Fibroblast of lung (primary cell): ENCODE measurements around the gene RAB10. TPM values are rescaled to one million over a fixed set of nuclear protein-coding genes. Genes with fewer than 3 reads are reported as not detected.
A peak's percentile ranks its signal among the peaks of the same experiment; 100 is the strongest.

ENCODE experiments used
- DNase-seq, 2 donors: peaks; one replicate each; pipeline versions ENCODE4 v3.0.0 to v3.0.0-alpha.2; 2010; ENCODE audit warnings: low read depth in 2 of 2
- H2AFZ ChIP-seq: 2 replicates; pipeline ENCODE4 v1.5.1; 2012; ENCODE audit warnings: low read length, control low read depth, inconsistent platforms
- H3K27ac ChIP-seq: 2 replicates; pipeline ENCODE4 v1.5.1; 2011; ENCODE audit warnings: low read length, control low read depth; ENCODE audit not compliant: insufficient read depth
- H3K27me3 ChIP-seq: 2 replicates; pipeline ENCODE4 v1.5.1; 2011; ENCODE audit warnings: mild to moderate bottlenecking, low read length; ENCODE audit not compliant: control insufficient read depth, insufficient read depth
- H3K36me3 ChIP-seq: 2 replicates; pipeline ENCODE4 v1.5.1; 2011; ENCODE audit warnings: low read length; ENCODE audit not compliant: control insufficient read depth, insufficient read depth
- H3K4me1 ChIP-seq: 2 replicates; pipeline ENCODE4 v1.5.1; 2011; ENCODE audit warnings: low read length; ENCODE audit not compliant: control insufficient read depth, insufficient read depth; ENCODE audit errors: extremely low read depth
- H3K4me2 ChIP-seq: 2 replicates; pipeline ENCODE4 v1.5.1; 2011; ENCODE audit warnings: low read length, control low read depth; ENCODE audit not compliant: insufficient read depth; ENCODE audit errors: extremely low read depth
- H3K4me3 ChIP-seq, 4 experiments: fragments of 200-600 bp in 1 of 4; sonication (generic) in 1 of 4; replicated peaks in 1 of 4; 2 replicates each; pipeline ENCODE4 v1.5.1; 2011 to 2016; ENCODE audit warnings: low read length in 4 of 4, low read depth in 3 of 4, mild to moderate bottlenecking in 3 of 4, control low read depth in 2 of 4, inconsistent platforms in 1 of 4, mixed read lengths in 1 of 4; ENCODE audit not compliant: insufficient read depth in 1 of 4; ENCODE audit errors: control extremely low read depth in 1 of 4
- H3K79me2 ChIP-seq: 2 replicates; pipeline ENCODE4 v1.5.1; 2012; ENCODE audit warnings: mild to moderate bottlenecking, low read length, inconsistent platforms; ENCODE audit not compliant: control insufficient read depth, insufficient read depth
- H3K9ac ChIP-seq: 2 replicates; pipeline ENCODE4 v1.5.1; 2011; ENCODE audit warnings: mild to moderate bottlenecking, low read length, control low read depth; ENCODE audit not compliant: insufficient read depth
- H3K9me3 ChIP-seq: 2 replicates; pipeline ENCODE4 v1.5.1; 2012; ENCODE audit warnings: low read depth, low read length; ENCODE audit not compliant: control insufficient read depth, insufficient read depth
- H4K20me1 ChIP-seq: 2 replicates; pipeline ENCODE4 v1.5.1; 2011; ENCODE audit warnings: low read length; ENCODE audit not compliant: control insufficient read depth, insufficient read depth; ENCODE audit errors: extremely low read depth
- CTCF ChIP-seq, 2 donors: IDR thresholded peaks in 1 of 2; conservative IDR thresholded peaks in 1 of 2; 1 replicate in 1 of 2; 2 replicates in 1 of 2; pipeline ENCODE4 v1.5.1; 2011 to 2012; ENCODE audit warnings: low read length in 2 of 2, control low read depth in 1 of 2, inconsistent platforms in 1 of 2, low read depth in 1 of 2, mild to moderate bottlenecking in 1 of 2
- EZH2 ChIP-seq: IDR thresholded peaks from 2 replicates; pipeline ENCODE4 v1.5.1; 2012; ENCODE audit warnings: low read length, control low read depth, mild to moderate bottlenecking; ENCODE audit errors: missing control alignments
- polyA plus RNA-seq, 2 donors: library from polyadenylated mRNA; depleted of rRNA in 1 of 2; stranded (reverse) in 1 of 2; unstranded in 1 of 2; fragments of >200 nt; gene quantifications; 2 replicates each; pipeline ENCODE4 v1.2.1, GENCODE V29; 2011 to 2012; ENCODE audit warnings: missing spikeins in 1 of 2
- total RNA-seq: library from RNA; depleted of rRNA; stranded (reverse); fragments of >200 nt; gene quantifications from 2 replicates; pipeline ENCODE4 v1.2.1, GENCODE V29; 2014

RAB10 gene
- total and polyA plus RNA-seq, 2 donors (not counting 1 experiment from before 2014, with no cell fraction given): 94.1 to 253 TPM

DNA sequence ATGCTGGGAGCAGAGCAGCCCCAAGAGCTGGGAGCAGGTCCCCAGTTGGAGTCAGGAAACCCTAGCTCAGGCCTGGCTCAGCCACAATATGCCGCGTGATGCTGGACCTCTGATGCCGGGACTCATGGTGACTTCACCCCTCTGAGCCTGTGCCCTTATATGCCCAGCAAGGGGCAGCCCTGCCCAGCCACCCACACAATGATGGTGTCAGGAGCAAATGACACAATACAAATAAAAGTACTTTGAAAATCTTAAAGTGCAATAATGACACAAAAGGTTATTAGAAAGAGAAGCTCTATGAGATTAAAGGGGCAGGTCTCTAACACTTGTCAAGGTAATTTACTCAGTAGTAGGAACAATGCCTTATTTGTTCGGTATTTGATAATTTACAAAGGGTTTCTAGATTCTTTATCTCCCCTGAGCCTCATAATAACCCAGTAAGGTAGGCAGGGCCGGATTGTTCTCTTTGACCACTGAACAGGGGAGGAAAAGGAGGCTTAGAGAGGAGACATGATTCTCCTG is 33.3 kb upstream of the RAB10 start:
- H3K27ac ChIP-seq: no peak overlapping the region
- no peak overlapping the region for H2AFZ ChIP-seq
- no peaks in the 10 kb centered on the region for H3K36me3 ChIP-seq
- DNase-seq: no peak
- no peak overlapping the region for H3K9ac ChIP-seq
- no peaks in the 10 kb centered on the region for H4K20me1 ChIP-seq
- no peaks in the 10 kb centered on the region for H3K9me3 ChIP-seq
- no peak overlapping the region for H3K4me2 ChIP-seq
- TF ChIP-seq CTCF (conservative IDR thresholded peaks at IDR 0.05 in 1 of 2, IDR thresholded peaks at IDR 0.05 in 1 of 2; ENCODE audit: low read depth in 1 of 2, low read length in 2 of 2): no peak
- no peak for TF ChIP-seq EZH2
- no peaks in the 10 kb centered on the region for H3K27me3 ChIP-seq
- H3K79me2 ChIP-seq: no peaks in the 10 kb centered on the region
- peaks cover 6% of the 10 kb centered on the region for H3K4me1 ChIP-seq
- no peak overlapping the region for H3K4me3 ChIP-seq

GRCh38 chr2:26001743-26002351 is 32.0 kb upstream of the RAB10 start:
- TF ChIP-seq CTCF (conservative IDR thresholded peaks at IDR 0.05 in 1 of 2, IDR thresholded peaks at IDR 0.05 in 1 of 2; ENCODE audit: low read depth in 1 of 2, low read length in 2 of 2) (no peak), EZH2 (no peak)

DNA sequence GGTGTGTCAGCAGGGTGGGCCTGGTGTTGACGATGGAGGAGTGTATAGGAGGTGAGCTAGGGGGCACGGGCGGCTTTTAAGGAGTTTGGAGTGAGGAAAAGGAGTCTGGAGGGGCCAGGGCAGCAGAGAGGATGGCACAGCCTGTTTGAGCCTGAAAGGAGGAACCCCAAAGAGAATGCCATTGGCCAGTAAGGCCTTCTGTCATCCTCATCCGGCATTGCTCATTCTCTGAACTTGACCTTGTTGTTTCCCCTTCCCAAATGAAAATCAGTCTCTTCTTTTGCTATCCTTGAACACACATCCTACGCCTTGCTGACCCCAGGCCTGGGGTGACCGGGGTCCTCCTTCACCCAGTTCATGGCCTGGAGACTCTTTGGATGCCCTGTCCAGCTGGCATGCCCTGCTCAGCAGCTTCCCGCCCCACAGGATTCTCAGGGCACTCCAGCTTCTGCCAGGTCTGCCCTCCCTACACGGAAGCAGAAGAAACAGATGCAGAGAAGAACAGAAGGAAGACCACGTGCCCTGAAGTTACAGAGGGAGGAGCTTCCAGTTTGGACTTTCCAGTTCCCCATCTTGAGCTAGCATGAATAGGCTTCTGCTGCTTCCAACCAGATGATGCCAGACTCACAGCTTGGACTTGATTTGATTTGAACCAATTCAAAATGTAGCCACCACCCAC is 31.1 kb upstream of the RAB10 start:
- TF ChIP-seq CTCF (conservative IDR thresholded peaks at IDR 0.05 in 1 of 2, IDR thresholded peaks at IDR 0.05 in 1 of 2; ENCODE audit: low read depth in 1 of 2, low read length in 2 of 2) (no peak), EZH2 (no peak)
- DNase-seq: no peak
- no peak overlapping the region for H3K4me3 ChIP-seq
- H3K27me3 ChIP-seq: no peaks in the 10 kb centered on the region
- no peak overlapping the region for H3K4me2 ChIP-seq
- H3K4me1 ChIP-seq: peaks cover 3% of the 10 kb centered on the region
- H2AFZ ChIP-seq: no peak overlapping the region
- H3K9me3 ChIP-seq: no peaks in the 10 kb centered on the region
- no peak overlapping the region for H3K9ac ChIP-seq
- H4K20me1 ChIP-seq: no peaks in the 10 kb centered on the region
- no peaks in the 10 kb centered on the region for H3K36me3 ChIP-seq
- no peaks in the 10 kb centered on the region for H3K79me2 ChIP-seq
- no peak overlapping the region for H3K27ac ChIP-seq

More at GRCh38 chr2:26001743-26002351, 32.0 kb upstream of the RAB10 start:
- H3K4me1 ChIP-seq: peaks cover 6% of the 10 kb centered on the region
- peak; percentile 54 to 62 for DNase-seq
- no peaks in the 10 kb centered on the region for H3K9me3 ChIP-seq
- H3K9ac ChIP-seq: no peak overlapping the region
- H3K27me3 ChIP-seq: no peaks in the 10 kb centered on the region
- no peaks in the 10 kb centered on the region for H4K20me1 ChIP-seq
- H3K4me2 ChIP-seq: no peak overlapping the region
- no peak overlapping the region for H3K27ac ChIP-seq
- no peak overlapping the region for H3K4me3 ChIP-seq
- no peaks in the 10 kb centered on the region for H3K36me3 ChIP-seq
- H2AFZ ChIP-seq: no peak overlapping the region
- H3K79me2 ChIP-seq: no peaks in the 10 kb centered on the region
